Measurements from ENCODE around the gene NCOR1.
"Not testable (repeated sequence)": the region's sequence is repeated elsewhere in the genome, so short reads cannot be mapped to it uniquely, and the experiment has no call there.

The NCOR1 gene

DNA sequence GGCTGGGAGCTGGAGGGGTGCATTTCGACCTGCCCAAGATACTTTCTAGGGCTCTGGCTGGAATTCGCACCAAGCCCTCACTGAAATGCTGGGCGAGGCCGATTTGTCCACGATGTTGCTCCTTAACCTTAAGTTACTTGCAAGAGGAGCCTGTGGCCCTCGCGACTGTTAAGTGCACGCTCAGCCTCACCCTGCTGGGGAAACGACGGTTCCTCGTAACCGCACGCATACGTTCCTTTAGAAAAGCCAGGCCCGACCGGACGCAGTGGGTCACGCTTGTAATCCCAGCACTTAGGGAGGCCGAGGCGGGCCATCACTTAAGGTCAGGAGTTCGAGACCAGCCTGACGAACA, 607 bp upstream of the NCOR1 start:
- peak overlapping the region; percentile 84 for H3K4me3 ChIP-seq (ENCODE audit: low read length)
- TF ChIP-seq, protein P1, sequence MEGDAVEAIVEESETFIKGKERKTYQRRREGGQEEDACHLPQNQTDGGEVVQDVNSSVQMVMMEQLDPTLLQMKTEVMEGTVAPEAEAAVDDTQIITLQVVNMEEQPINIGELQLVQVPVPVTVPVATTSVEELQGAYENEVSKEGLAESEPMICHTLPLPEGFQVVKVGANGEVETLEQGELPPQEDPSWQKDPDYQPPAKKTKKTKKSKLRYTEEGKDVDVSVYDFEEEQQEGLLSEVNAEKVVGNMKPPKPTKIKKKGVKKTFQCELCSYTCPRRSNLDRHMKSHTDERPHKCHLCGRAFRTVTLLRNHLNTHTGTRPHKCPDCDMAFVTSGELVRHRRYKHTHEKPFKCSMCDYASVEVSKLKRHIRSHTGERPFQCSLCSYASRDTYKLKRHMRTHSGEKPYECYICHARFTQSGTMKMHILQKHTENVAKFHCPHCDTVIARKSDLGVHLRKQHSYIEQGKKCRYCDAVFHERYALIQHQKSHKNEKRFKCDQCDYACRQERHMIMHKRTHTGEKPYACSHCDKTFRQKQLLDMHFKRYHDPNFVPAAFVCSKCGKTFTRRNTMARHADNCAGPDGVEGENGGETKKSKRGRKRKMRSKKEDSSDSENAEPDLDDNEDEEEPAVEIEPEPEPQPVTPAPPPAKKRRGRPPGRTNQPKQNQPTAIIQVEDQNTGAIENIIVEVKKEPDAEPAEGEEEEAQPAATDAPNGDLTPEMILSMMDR (IDR thresholded peaks at IDR 0.05; ENCODE audit: insufficient read depth, low read depth, low read length, missing control alignments), result no peak
- DNase-seq (ENCODE audit: low read depth), result peak; percentile 53

DNA sequence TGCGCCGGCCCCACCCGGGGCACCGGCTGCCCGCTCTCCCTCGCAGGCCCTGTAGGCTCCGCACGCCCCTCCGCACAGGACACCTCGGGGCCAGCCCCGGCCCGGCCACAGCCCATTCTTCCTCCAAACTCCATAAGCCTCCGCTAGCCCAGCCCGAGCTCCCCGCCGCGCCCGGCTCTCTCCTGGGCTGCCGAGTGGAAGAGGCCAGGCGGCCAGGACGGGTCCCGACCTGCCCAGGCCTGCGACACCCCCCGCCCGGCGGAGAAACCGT, 397 bp downstream of the NCOR1 start:
- DNase-seq (ENCODE audit: low read depth), result peak; percentile 48
- H3K4me3 ChIP-seq (ENCODE audit: low read length), result peak overlapping the region; percentile 84
- TF ChIP-seq, protein P1 (IDR thresholded peaks at IDR 0.05; ENCODE audit: insufficient read depth, low read depth, low read length, missing control alignments), result no peak

DNA sequence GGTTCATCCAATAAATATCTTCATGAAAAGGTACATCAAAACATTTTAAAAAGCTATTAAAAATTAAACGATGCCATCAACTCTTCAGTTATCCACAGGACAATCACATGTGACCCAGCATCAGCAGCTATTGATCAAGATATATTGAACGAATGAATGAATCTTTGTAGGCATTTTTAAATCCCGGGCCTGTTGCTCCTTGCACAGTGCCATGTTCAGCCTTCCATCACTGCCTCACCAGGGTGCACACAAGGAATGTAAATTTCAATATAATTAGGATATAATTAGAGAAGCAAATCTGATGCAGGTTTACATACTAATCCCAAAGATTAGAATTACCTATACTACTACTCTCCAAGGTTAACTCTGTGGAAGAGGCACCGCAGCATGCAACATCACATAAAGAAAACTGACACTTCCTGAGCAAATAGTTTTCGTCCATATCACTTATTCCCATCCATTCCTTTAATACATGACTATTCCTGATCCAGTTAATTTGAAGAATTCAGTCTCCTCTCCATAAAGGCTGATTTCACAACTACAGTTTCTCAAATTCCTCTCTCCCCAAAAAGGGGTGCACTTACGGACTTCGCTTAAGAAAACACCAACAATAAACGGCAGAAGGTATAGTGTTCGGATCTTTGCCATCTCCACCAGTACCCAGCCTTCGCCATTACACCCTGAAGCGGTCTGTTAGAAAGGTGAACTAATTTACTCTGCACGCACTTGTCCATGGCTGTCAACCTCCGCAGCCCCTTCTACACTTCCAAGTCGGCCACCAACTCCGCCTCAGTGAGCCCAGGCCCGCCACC, 938 bp downstream of the NCOR1 start:
- peak overlapping the region; percentile 84 for H3K4me3 ChIP-seq (ENCODE audit: low read length)
- TF ChIP-seq, protein P1 (IDR thresholded peaks at IDR 0.05; ENCODE audit: insufficient read depth, low read depth, low read length, missing control alignments), result no peak
- DNase-seq (ENCODE audit: low read depth), result peak; percentile 31

DNA sequence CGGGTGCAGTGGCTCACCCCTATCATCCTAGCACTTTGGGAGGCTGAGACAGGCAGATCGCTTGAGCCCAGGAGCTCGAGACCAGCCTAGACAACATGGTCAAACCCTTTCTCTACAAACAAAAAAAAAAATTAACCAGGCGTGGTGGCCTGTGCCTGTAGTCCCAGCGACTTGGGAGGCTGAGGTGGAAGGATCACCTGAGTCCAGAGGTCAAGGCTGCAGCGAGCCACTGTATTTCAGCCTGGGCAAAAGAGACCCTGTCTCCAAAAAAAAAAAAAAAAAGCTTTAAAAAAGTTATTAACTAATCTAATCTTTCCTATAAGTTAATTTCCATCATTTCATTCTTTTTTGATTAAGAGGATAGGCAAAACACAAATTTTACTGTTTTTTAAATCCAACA, 2.5 kb downstream of the NCOR1 start:
- DNase-seq (ENCODE audit: low read depth), result no peak
- no peak overlapping the region for H3K4me3 ChIP-seq (ENCODE audit: low read length)
- TF ChIP-seq, protein P1 (IDR thresholded peaks at IDR 0.05; ENCODE audit: insufficient read depth, low read depth, low read length, missing control alignments), result no peak

DNA sequence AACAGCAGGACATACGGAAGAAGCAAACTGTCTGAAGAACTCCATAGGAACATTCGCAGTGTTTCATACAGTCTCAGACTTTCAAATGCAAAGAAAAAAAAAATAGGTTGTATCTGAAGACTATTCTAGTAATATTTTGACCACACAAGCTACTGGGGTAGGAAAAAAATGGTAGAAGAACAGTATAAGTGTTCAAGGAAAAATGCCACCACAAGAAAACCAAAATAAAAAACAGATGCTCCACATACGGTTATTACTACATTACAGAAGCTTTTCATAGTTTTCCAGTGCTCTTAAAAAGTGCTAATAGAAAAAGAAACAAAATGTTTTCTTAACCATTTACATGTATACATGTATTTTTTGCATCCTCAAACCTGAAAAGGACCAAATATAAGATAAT, 3.7 kb downstream of the NCOR1 start:
- no peak for DNase-seq (ENCODE audit: low read depth)
- H3K4me3 ChIP-seq (ENCODE audit: low read length), result no peak overlapping the region
- TF ChIP-seq, protein P1 (IDR thresholded peaks at IDR 0.05; ENCODE audit: insufficient read depth, low read depth, low read length, missing control alignments), result no peak

DNA sequence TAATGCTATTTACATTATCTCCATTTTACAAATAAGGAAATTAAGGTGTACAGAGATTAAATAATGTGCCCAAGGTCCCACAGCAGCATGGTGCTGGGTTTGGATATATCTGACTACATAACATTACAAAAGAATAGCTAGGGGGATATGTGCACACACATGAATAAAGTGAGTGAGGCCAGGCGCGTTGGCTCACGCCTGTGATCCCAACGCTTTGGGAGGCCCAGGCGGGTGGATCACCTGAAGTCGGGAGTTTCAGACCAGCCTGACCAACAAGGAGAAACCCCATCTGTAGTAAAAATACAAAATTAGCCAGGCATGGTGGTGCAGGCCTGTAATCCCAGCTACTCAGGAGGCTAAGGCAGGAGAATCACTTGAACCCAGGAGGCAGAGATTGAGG, 10.6 kb downstream of the NCOR1 start:
- not testable (repeated sequence) for H3K4me3 ChIP-seq (ENCODE audit: low read length)
- peak; percentile 42 for DNase-seq (ENCODE audit: low read depth)

DNA sequence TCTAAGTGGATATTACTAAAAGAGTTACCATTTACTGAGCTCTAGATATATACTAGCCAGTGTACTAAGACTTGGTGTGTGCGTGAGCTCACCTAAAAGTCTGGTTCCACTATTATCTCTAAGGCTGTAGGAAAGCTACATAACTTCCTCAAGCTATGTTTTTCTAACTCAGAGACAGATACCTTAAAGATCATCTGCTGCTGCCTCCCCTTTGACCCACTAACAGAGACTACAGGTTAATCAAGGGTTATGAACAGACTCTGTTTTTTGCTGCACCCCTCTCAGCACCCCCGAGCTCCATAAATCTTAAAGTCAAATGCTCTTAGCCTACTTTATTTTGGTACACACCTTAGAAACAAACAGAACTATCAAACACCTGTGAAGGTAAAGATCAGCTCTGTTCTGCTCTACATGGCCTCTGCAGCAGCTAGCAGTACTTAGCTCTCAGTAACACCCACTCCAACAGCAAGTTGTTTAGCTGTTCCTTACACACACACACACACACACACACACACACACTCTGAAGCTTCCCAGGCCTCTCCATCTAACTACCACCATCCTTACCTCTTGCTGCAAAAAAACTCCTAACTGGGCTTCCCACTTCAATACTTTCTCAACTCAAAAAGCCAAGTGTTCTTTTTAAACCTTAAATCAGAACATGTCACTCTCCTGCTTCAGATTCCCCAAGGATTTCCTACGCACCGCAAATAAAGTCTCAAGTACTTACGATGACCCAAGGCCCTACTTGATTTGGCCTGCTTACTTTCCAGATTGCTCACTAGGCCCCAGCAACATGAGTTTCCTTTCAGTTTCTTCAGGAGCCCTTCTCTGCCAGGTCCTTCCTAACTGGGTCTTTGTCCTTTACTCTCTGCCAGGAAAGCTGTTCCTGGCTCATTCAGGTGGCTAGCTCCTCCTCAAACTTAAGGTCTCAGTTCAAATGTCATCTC, 12.5 kb downstream of the NCOR1 start:
- H3K4me3 ChIP-seq (ENCODE audit: low read length); DNase-seq (ENCODE audit: low read depth): not testable (repeated sequence)

DNA sequence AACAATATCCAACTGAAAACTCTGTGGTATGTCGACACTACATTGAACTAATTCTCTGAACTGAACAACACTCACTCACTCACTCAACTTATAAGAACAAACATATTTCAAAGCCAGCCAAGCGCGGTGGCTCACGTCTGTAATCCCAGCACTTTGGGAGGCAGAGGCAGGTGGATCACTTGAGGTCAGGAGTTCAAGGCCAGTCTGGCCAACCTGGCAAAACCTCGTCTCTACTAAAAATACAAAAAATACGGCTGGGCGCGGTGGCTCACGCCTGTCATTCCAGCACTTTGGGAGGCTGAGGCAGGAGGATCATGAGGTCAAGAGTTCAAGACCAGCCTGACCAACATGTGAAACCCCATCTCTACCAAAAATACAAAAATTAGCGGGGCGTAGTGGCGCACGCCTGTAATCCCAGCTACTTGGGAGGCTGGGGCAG, 13.6 kb downstream of the NCOR1 start:
- not testable (repeated sequence) for DNase-seq (ENCODE audit: low read depth); H3K4me3 ChIP-seq (ENCODE audit: low read length)
